ENCODE results near the gene GALNT4.

The GALNT4 gene

GRCh38 chr12:89524541-89525304 is at the start of gene GALNT4:
TSS of gene GALNT4 (minus strand) at chr12:89524796. CDS start at chr12:89524549, 247 bp downstream.
- DNase-seq, result peak; percentile 57

- no peak for DNase-seq
Observed at GRCh38 chr12:89573051-89573810, 48.6 kb upstream of the GALNT4 start.

GRCh38 chr12:89571491-89572195 is 47.0 kb upstream of the GALNT4 start:
- no peak for DNase-seq

- no peak for DNase-seq
Observed at GRCh38 chr12:89568484-89568883, 43.9 kb upstream of the GALNT4 start.

- no peak for DNase-seq
Observed at GRCh38 chr12:89567691-89568239, 43.2 kb upstream of the GALNT4 start.

GRCh38 chr12:89566615-89567014 is 42.0 kb upstream of the GALNT4 start:
- no peak for DNase-seq

GRCh38 chr12:89565002-89565401 is 40.4 kb upstream of the GALNT4 start:
- DNase-seq, result no peak

- DNase-seq, result no peak
Observed at GRCh38 chr12:89559753-89560152, 35.2 kb upstream of the GALNT4 start.

- DNase-seq, result no peak
Observed at GRCh38 chr12:89556976-89557375, 32.4 kb upstream of the GALNT4 start.

- DNase-seq, result no peak
Observed at GRCh38 chr12:89552376-89552775, 27.8 kb upstream of the GALNT4 start.

- no peak for DNase-seq
Observed at GRCh38 chr12:89551747-89552146, 27.2 kb upstream of the GALNT4 start.

- DNase-seq, result no peak
Observed at GRCh38 chr12:89547101-89547500, 22.5 kb upstream of the GALNT4 start.

GRCh38 chr12:89546151-89546550 is 21.6 kb upstream of the GALNT4 start:
- no peak for DNase-seq

GRCh38 chr12:89544681-89545184 is 20.1 kb upstream of the GALNT4 start:
- no peak for DNase-seq

- no peak for DNase-seq
Observed at GRCh38 chr12:89544022-89544421, 19.4 kb upstream of the GALNT4 start.

- DNase-seq, result peak; percentile 40
Observed at GRCh38 chr12:89542912-89543592, 18.5 kb upstream of the GALNT4 start.

GRCh38 chr12:89542236-89542635 is 17.6 kb upstream of the GALNT4 start:
- no peak for DNase-seq

GRCh38 chr12:89540586-89540985 is 16.0 kb upstream of the GALNT4 start:
- no peak for DNase-seq

GRCh38 chr12:89539426-89540223 is 15.0 kb upstream of the GALNT4 start:
- no peak for DNase-seq

- no peak for DNase-seq
Observed at GRCh38 chr12:89538897-89539296, 14.3 kb upstream of the GALNT4 start.

GRCh38 chr12:89537389-89537788 is 12.8 kb upstream of the GALNT4 start:
- no peak for DNase-seq

GRCh38 chr12:89529738-89530137 is 5.1 kb upstream of the GALNT4 start:
- no peak for DNase-seq
